HG02642 (cell line): Measurements from ENCODE around the gene CCNH.
A peak's percentile ranks its signal among the peaks of the same experiment; 100 is the strongest.

ENCODE experiments used
- ATAC-seq: cut with Tn5 transposase; IDR thresholded peaks from one replicate; pipeline ENCODE4 v1.9.1; 2021; ENCODE audit warnings: mild to moderate bottlenecking; ENCODE audit not compliant: unreplicated experiment, poor library complexity

The CCNH gene

GRCh38 chr5:87404359-87404758 is 8.4 kb downstream of the CCNH start:
- ATAC-seq = no peak

GRCh38 chr5:87403899-87404298 is 8.8 kb downstream of the CCNH start:
- ATAC-seq = no peak

GRCh38 chr5:87403409-87403808 is 9.3 kb downstream of the CCNH start:
- ATAC-seq = no peak

- no peak for ATAC-seq
Observed at GRCh38 chr5:87401626-87402025, 11.1 kb downstream of the CCNH start.

GRCh38 chr5:87400305-87400899 is 12.3 kb downstream of the CCNH start:
- ATAC-seq = peak; percentile 72

- no peak for ATAC-seq
Observed at GRCh38 chr5:87399720-87400119, 13.0 kb downstream of the CCNH start.

GRCh38 chr5:87398981-87399614 is 13.6 kb downstream of the CCNH start:
- no peak for ATAC-seq

- no peak for ATAC-seq
Observed at GRCh38 chr5:87394411-87395165, 18.1 kb downstream of the CCNH start.

- no peak for ATAC-seq
Observed at GRCh38 chr5:87393331-87393730, 19.4 kb downstream of the CCNH start.

GRCh38 chr5:87392801-87393200 is 19.9 kb downstream of the CCNH start:
- no peak for ATAC-seq

- no peak for ATAC-seq
Observed at GRCh38 chr5:87392170-87392569, 20.6 kb downstream of the CCNH start.

- no peak for ATAC-seq
Observed at GRCh38 chr5:87390576-87391199, 22.0 kb downstream of the CCNH start.

GRCh38 chr5:87390075-87390474 is 22.7 kb downstream of the CCNH start:
- no peak for ATAC-seq

- ATAC-seq = no peak
Observed at GRCh38 chr5:87389296-87390034, 23.3 kb downstream of the CCNH start.

GRCh38 chr5:87388129-87388528 is 24.6 kb downstream of the CCNH start:
- ATAC-seq = no peak

- no peak for ATAC-seq
Observed at GRCh38 chr5:87385802-87386201, 26.9 kb downstream of the CCNH start.

GRCh38 chr5:87383216-87383615 is 29.5 kb downstream of the CCNH start:
- ATAC-seq = no peak

GRCh38 chr5:87382224-87382623 is 30.5 kb downstream of the CCNH start:
- ATAC-seq = no peak

- ATAC-seq = no peak
Observed at GRCh38 chr5:87372705-87373104, 40.0 kb downstream of the CCNH start.

- ATAC-seq = no peak
Observed at GRCh38 chr5:87369431-87369830, 43.3 kb downstream of the CCNH start.

- no peak for ATAC-seq
Observed at GRCh38 chr5:87368601-87369000, 44.1 kb downstream of the CCNH start.
